ENCODE measurements around the gene BAK1.

The BAK1 gene

GRCh38 chr6:33591424-33592032, 11.5 kb upstream of the BAK1 start:
- Histone ChIP-seq H3K4me1 (ENCODE audit: control insufficient read depth, insufficient read depth, low read length) (peaks cover 17% of the 10 kb centered on the region), H3K4me3 (ENCODE audit: low read depth, low read length) (no peak overlapping the region)

GRCh38 chr6:33590531-33591198, 10.6 kb upstream of the BAK1 start:
- H3K4me1 ChIP-seq (ENCODE audit: control insufficient read depth, insufficient read depth, low read length), result peaks cover 17% of the 10 kb centered on the region
- no peaks in the 10 kb centered on the region for H3K9me3 ChIP-seq (ENCODE audit: control insufficient read depth, insufficient read depth, low read length)
- H3K27me3 ChIP-seq (ENCODE audit: control insufficient read depth, insufficient read depth, low read length), result peaks cover 2% of the 10 kb centered on the region
- H3K36me3 ChIP-seq (ENCODE audit: control insufficient read depth, insufficient read depth, low read length), result no peaks in the 10 kb centered on the region
- peak overlapping the region; percentile 54 for H3K9ac ChIP-seq (ENCODE audit: low read depth, low read length)
- H3K4me3 ChIP-seq (ENCODE audit: low read depth, low read length), result no peak overlapping the region

More at GRCh38 chr6:33591424-33592032, 11.5 kb upstream of the BAK1 start:
- H3K36me3 ChIP-seq (ENCODE audit: control insufficient read depth, insufficient read depth, low read length), result no peaks in the 10 kb centered on the region
- H3K9me3 ChIP-seq (ENCODE audit: control insufficient read depth, insufficient read depth, low read length), result no peaks in the 10 kb centered on the region
- H3K27me3 ChIP-seq (ENCODE audit: control insufficient read depth, insufficient read depth, low read length), result peaks cover 2% of the 10 kb centered on the region
- H3K9ac ChIP-seq (ENCODE audit: low read depth, low read length), result no peak overlapping the region

- Histone ChIP-seq H3K4me3 (ENCODE audit: low read depth, low read length) (no peak overlapping the region), H3K9ac (ENCODE audit: low read depth, low read length) (peak overlapping the region; percentile 65), H3K36me3 (ENCODE audit: control insufficient read depth, insufficient read depth, low read length) (no peaks in the 10 kb centered on the region), H3K4me1 (ENCODE audit: control insufficient read depth, insufficient read depth, low read length) (peaks cover 17% of the 10 kb centered on the region), H3K27me3 (ENCODE audit: control insufficient read depth, insufficient read depth, low read length) (peaks cover 2% of the 10 kb centered on the region), H3K9me3 (ENCODE audit: control insufficient read depth, insufficient read depth, low read length) (no peaks in the 10 kb centered on the region)
Measured at GRCh38 chr6:33589731-33590530, 9.9 kb upstream of the BAK1 start.

GRCh38 chr6:33589392-33589730, 9.3 kb upstream of the BAK1 start:
- H3K27me3 ChIP-seq (ENCODE audit: control insufficient read depth, insufficient read depth, low read length), result peaks cover 2% of the 10 kb centered on the region
- peaks cover 17% of the 10 kb centered on the region for H3K4me1 ChIP-seq (ENCODE audit: control insufficient read depth, insufficient read depth, low read length)
- no peaks in the 10 kb centered on the region for H3K36me3 ChIP-seq (ENCODE audit: control insufficient read depth, insufficient read depth, low read length)
- no peak overlapping the region for H3K4me3 ChIP-seq (ENCODE audit: low read depth, low read length)
- H3K9me3 ChIP-seq (ENCODE audit: control insufficient read depth, insufficient read depth, low read length), result no peaks in the 10 kb centered on the region
- no peak overlapping the region for H3K9ac ChIP-seq (ENCODE audit: low read depth, low read length)

GRCh38 chr6:33588894-33589293, 8.8 kb upstream of the BAK1 start:
- peaks cover 17% of the 10 kb centered on the region for H3K4me1 ChIP-seq (ENCODE audit: control insufficient read depth, insufficient read depth, low read length)
- peaks cover 2% of the 10 kb centered on the region for H3K27me3 ChIP-seq (ENCODE audit: control insufficient read depth, insufficient read depth, low read length)
- H3K36me3 ChIP-seq (ENCODE audit: control insufficient read depth, insufficient read depth, low read length), result no peaks in the 10 kb centered on the region
- no peak overlapping the region for H3K4me3 ChIP-seq (ENCODE audit: low read depth, low read length)
- no peaks in the 10 kb centered on the region for H3K9me3 ChIP-seq (ENCODE audit: control insufficient read depth, insufficient read depth, low read length)
- H3K9ac ChIP-seq (ENCODE audit: low read depth, low read length), result no peak overlapping the region

GRCh38 chr6:33587529-33587928, 7.5 kb upstream of the BAK1 start:
- Histone ChIP-seq H3K9ac (ENCODE audit: low read depth, low read length) (no peak overlapping the region), H3K9me3 (ENCODE audit: control insufficient read depth, insufficient read depth, low read length) (no peaks in the 10 kb centered on the region), H3K4me3 (ENCODE audit: low read depth, low read length) (no peak overlapping the region), H3K36me3 (ENCODE audit: control insufficient read depth, insufficient read depth, low read length) (no peaks in the 10 kb centered on the region), H3K4me1 (ENCODE audit: control insufficient read depth, insufficient read depth, low read length) (peaks cover 17% of the 10 kb centered on the region), H3K27me3 (ENCODE audit: control insufficient read depth, insufficient read depth, low read length) (no peaks in the 10 kb centered on the region)

- H3K27me3 ChIP-seq (ENCODE audit: control insufficient read depth, insufficient read depth, low read length), result no peaks in the 10 kb centered on the region
- H3K36me3 ChIP-seq (ENCODE audit: control insufficient read depth, insufficient read depth, low read length), result no peaks in the 10 kb centered on the region
- no peaks in the 10 kb centered on the region for H3K9me3 ChIP-seq (ENCODE audit: control insufficient read depth, insufficient read depth, low read length)
- H3K4me1 ChIP-seq (ENCODE audit: control insufficient read depth, insufficient read depth, low read length), result peaks cover 11% of the 10 kb centered on the region
- no peak overlapping the region for H3K4me3 ChIP-seq (ENCODE audit: low read depth, low read length)
- no peak overlapping the region for H3K9ac ChIP-seq (ENCODE audit: low read depth, low read length)
Measured at GRCh38 chr6:33586108-33586640, 6.1 kb upstream of the BAK1 start.

GRCh38 chr6:33585403-33586107, 5.5 kb upstream of the BAK1 start:
- Histone ChIP-seq H3K9me3 (ENCODE audit: control insufficient read depth, insufficient read depth, low read length) (no peaks in the 10 kb centered on the region), H3K27me3 (ENCODE audit: control insufficient read depth, insufficient read depth, low read length) (no peaks in the 10 kb centered on the region), H3K36me3 (ENCODE audit: control insufficient read depth, insufficient read depth, low read length) (no peaks in the 10 kb centered on the region), H3K9ac (ENCODE audit: low read depth, low read length) (no peak overlapping the region), H3K4me3 (ENCODE audit: low read depth, low read length) (no peak overlapping the region), H3K4me1 (ENCODE audit: control insufficient read depth, insufficient read depth, low read length) (peaks cover 7% of the 10 kb centered on the region)

GRCh38 chr6:33584700-33585402, 4.8 kb upstream of the BAK1 start:
- peaks cover 2% of the 10 kb centered on the region for H3K4me1 ChIP-seq (ENCODE audit: control insufficient read depth, insufficient read depth, low read length)
- no peak overlapping the region for H3K4me3 ChIP-seq (ENCODE audit: low read depth, low read length)
- H3K9ac ChIP-seq (ENCODE audit: low read depth, low read length), result no peak overlapping the region
- no peaks in the 10 kb centered on the region for H3K27me3 ChIP-seq (ENCODE audit: control insufficient read depth, insufficient read depth, low read length)
- H3K9me3 ChIP-seq (ENCODE audit: control insufficient read depth, insufficient read depth, low read length), result no peaks in the 10 kb centered on the region
- no peaks in the 10 kb centered on the region for H3K36me3 ChIP-seq (ENCODE audit: control insufficient read depth, insufficient read depth, low read length)

GRCh38 chr6:33583591-33584155, 3.6 kb upstream of the BAK1 start:
- no peaks in the 10 kb centered on the region for H3K9me3 ChIP-seq (ENCODE audit: control insufficient read depth, insufficient read depth, low read length)
- H3K36me3 ChIP-seq (ENCODE audit: control insufficient read depth, insufficient read depth, low read length), result peaks cover 3% of the 10 kb centered on the region
- peak overlapping the region; percentile 8 for H3K9ac ChIP-seq (ENCODE audit: low read depth, low read length)
- no peak overlapping the region for H3K4me3 ChIP-seq (ENCODE audit: low read depth, low read length)
- peaks cover 2% of the 10 kb centered on the region for H3K4me1 ChIP-seq (ENCODE audit: control insufficient read depth, insufficient read depth, low read length)
- no peaks in the 10 kb centered on the region for H3K27me3 ChIP-seq (ENCODE audit: control insufficient read depth, insufficient read depth, low read length)

GRCh38 chr6:33581186-33581585, 1.1 kb upstream of the BAK1 start:
- H3K27me3 ChIP-seq (ENCODE audit: control insufficient read depth, insufficient read depth, low read length), result no peaks in the 10 kb centered on the region
- H3K9me3 ChIP-seq (ENCODE audit: control insufficient read depth, insufficient read depth, low read length), result no peaks in the 10 kb centered on the region
- no peak overlapping the region for H3K9ac ChIP-seq (ENCODE audit: low read depth, low read length)
- no peak overlapping the region for H3K4me3 ChIP-seq (ENCODE audit: low read depth, low read length)
- peaks cover 2% of the 10 kb centered on the region for H3K4me1 ChIP-seq (ENCODE audit: control insufficient read depth, insufficient read depth, low read length)
- peaks cover 17% of the 10 kb centered on the region for H3K36me3 ChIP-seq (ENCODE audit: control insufficient read depth, insufficient read depth, low read length)
